Measurements from ENCODE around the gene SNX13. TPM values are rescaled to one million over a fixed set of nuclear protein-coding genes. Genes with fewer than 3 reads are reported as not detected.

SNX13 gene
- total RNA-seq, 4 donors from 2014 or later: 59.2 to 88.4 (median 68.9) TPM

DNA sequence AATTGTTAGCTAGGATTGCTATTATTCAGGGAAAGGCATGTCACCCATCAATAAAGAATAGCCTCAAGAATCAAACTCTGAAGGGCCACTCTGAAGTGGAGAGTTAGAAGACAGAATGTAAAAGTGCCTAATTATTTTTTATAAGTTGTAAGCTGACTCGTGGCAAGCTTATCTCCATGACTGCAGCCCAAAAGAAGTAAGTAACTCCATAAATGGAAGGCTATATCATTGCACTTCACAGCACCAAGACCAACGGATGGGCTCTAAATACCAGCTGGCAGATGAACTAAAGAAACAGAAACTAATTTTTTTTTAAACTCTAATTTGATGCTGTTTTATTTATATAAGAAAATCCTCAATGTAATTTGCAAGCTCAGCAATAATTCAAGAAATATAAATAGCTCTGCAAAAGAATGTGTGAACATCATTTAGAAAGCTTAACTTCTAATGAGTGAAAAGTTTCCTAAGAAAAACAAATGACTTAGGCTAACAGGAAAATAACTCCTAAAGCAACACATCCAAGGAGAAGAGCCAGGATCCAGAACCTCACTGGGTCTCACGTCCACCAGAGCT, 165.5 kb downstream of the SNX13 start:
- TF ChIP-seq, protein P1, sequence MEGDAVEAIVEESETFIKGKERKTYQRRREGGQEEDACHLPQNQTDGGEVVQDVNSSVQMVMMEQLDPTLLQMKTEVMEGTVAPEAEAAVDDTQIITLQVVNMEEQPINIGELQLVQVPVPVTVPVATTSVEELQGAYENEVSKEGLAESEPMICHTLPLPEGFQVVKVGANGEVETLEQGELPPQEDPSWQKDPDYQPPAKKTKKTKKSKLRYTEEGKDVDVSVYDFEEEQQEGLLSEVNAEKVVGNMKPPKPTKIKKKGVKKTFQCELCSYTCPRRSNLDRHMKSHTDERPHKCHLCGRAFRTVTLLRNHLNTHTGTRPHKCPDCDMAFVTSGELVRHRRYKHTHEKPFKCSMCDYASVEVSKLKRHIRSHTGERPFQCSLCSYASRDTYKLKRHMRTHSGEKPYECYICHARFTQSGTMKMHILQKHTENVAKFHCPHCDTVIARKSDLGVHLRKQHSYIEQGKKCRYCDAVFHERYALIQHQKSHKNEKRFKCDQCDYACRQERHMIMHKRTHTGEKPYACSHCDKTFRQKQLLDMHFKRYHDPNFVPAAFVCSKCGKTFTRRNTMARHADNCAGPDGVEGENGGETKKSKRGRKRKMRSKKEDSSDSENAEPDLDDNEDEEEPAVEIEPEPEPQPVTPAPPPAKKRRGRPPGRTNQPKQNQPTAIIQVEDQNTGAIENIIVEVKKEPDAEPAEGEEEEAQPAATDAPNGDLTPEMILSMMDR (IDR thresholded peaks at IDR 0.05): no peak
- ATAC-seq (ENCODE audit: low FRiP score) (no peak), DNase-seq (ENCODE audit: low spot score) (no peak)

DNA sequence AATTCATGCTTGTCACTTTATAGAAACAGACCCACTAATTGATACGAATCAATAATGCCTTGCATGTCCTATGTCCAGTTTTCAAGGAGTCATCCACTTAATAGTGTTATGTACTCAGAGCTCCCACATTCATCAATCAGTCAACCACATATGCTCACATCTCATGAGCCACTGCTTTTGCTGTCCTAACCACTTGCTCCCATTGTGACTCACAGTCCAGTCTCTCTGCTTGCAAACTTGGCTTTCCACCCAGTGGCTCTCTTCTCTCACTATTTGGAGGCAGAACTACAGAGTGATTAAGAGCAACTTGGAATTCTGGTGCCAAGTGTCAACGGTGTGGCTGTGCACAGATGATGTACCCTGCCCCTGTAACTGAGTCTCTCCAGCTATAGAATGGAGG, 166.0 kb downstream of the SNX13 start:
- ATAC-seq (ENCODE audit: low FRiP score) (no peak), DNase-seq (ENCODE audit: low spot score) (no peak)
- TF ChIP-seq, protein P1 (IDR thresholded peaks at IDR 0.05): no peak

DNA sequence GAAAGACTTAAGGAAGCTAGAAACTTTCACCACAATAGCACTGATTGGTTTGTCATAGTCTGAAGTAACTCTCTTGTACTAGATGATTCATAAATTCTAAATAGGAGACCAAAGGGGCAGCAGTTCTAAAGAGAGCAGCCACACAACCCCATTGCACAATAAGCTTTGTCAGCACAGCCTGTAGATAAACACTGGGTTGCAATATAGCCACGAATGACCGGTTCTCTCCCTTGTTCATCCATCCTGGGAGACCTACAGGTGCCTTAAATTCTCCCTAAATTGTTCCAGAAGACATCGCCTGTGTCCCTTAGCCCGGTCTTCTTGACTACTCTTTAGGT, 167.0 kb downstream of the SNX13 start:
- ATAC-seq (ENCODE audit: low FRiP score): no peak
- TF ChIP-seq, protein P1 (IDR thresholded peaks at IDR 0.05): no peak

DNA sequence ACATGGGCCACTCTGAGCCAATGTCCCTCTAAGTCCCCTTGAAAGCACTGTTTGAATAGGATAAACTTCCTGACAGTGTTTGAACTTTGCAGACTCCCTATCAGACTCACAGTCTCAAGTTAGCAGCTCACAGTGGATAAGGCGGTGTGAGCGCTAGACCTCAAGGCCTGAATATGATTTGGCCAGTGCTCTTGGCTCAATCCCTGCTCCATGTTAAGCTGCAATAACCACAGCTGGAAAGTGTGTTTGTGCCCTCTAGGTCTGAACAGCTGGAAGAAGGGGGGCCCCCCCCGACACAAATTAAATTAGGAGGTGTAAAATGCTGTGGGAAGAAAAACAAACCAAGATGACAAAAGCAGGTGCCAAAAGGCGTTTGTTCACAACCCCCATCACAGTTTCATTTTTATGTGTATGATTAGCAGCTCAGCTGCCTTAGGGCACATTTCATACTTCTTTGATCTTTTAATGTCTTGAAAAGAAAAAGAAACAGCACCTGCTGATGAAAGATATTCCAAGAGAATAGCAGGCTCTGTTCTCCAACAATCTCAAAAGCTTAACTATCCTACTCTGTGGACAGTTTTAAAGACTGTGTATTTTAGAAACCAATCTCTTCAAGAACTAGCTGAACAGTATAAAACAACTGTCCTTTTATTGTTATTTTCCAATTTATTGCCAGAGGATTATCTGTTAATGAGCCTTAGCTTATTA, 167.6 kb downstream of the SNX13 start:
- TF ChIP-seq, protein P1 (IDR thresholded peaks at IDR 0.05): no peak
- no peak for ATAC-seq (ENCODE audit: low FRiP score)
- no peak for DNase-seq (ENCODE audit: low spot score)

More for the DNA sequence above, 167.0 kb downstream of the SNX13 start:
- DNase-seq (ENCODE audit: low spot score): no peak

DNA sequence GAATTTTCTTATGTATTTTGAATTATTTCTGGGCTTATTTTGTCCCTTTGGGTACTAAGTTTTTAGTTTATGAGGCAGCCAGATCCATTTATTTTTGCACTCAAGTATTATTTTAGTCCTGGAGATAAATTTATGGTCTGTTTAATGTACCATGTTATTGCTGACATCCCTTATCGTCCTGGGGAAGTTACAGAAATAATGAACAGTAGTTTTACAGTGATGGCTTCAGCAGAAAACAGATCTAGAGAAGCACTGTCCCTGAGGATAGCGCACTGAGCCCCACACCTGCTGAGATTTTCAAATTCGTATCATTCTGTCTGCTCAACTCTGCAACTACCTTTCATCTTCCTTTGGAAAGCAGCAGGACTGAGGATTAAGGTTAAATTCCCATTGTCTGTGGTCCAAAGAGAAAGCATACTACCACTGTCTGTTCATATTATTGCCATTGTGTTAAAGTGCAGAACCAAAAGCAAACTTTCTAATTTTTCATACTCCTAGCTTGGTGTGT, 168.3 kb downstream of the SNX13 start:
- TF ChIP-seq, protein P1 (IDR thresholded peaks at IDR 0.05): no peak
- no peak for ATAC-seq (ENCODE audit: low FRiP score)

DNA sequence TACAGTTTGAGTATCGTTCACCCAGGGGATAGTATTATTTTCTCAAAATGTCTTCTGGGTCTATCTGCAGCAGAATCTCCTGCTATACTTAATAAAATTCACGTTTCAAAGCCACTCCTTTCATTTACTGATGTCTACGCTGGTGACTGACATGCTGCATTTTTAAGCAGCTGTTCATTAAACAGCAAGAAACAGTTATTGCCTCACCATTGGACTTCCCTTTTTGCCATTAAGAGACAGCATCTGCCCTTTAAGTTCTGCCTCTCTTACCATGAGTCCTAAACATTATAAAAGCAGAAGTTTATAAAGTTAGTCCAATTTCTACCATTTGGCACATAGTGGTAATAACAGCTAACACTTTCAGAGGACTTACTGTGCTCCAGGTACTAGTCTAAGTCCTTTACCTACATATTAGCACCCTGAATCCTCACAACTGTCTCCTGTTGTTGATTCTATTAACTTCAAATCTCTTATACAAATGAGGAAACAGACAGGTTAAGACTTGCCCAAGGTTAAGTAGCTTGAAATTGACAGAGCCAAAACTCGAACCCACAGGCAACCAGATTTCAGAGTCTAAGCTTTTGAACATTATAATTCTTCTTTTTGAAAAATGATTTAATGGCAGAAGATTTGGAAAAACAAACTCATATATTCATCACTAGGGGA, 169.5 kb downstream of the SNX13 start:
- ATAC-seq (ENCODE audit: low FRiP score): no peak
- DNase-seq (ENCODE audit: low spot score): no peak
- TF ChIP-seq, protein P1 (IDR thresholded peaks at IDR 0.05): no peak

More for the DNA sequence above, 168.3 kb downstream of the SNX13 start:
- no peak for DNase-seq (ENCODE audit: low spot score)
